ENCODE data around the gene INTS2. TPM values are rescaled to one million over a fixed set of nuclear protein-coding genes. Genes with fewer than 3 reads are reported as not detected.
A peak's percentile ranks its signal among the peaks of the same experiment; 100 is the strongest.

INTS2 gene
- 10.1 and 13.3 TPM in 2 replicates for total RNA-seq

GRCh38 chr17:61927208-61928100 is at the start of gene INTS2:
INTS2 (minus strand) TSS chr17:61927982; CDS start chr17:61926644, 1,338 bp downstream.
- Histone ChIP-seq H3K27me3 (ENCODE audit: control insufficient read depth, insufficient read depth, low read length) (no peaks in the 10 kb centered on the region), H3K36me3 (ENCODE audit: control insufficient read depth, insufficient read depth, low read length) (no peaks in the 10 kb centered on the region), H3K4me3 (ENCODE audit: low read depth, low read length) (peak within 1 kb of the TSS; percentile 83)
- DNase-seq (ENCODE audit: low read depth), result peak; percentile 61
- TF ChIP-seq CTCF (IDR thresholded peaks at IDR 0.05; ENCODE audit: insufficient read depth, low read length, poor library complexity, severe bottlenecking), result no peak

- peaks cover 1% of the 10 kb centered on the region for H3K36me3 ChIP-seq (ENCODE audit: control insufficient read depth, insufficient read depth, low read length)
Observed at GRCh38 chr17:61974115-61974514, 46.3 kb upstream of the INTS2 start.

GRCh38 chr17:61972311-61972710 is 44.5 kb upstream of the INTS2 start:
- no peak for TF ChIP-seq CTCF (IDR thresholded peaks at IDR 0.05; ENCODE audit: insufficient read depth, low read length, poor library complexity, severe bottlenecking)
- no peaks in the 10 kb centered on the region for H3K27me3 ChIP-seq (ENCODE audit: control insufficient read depth, insufficient read depth, low read length)
- no peak for DNase-seq (ENCODE audit: low read depth)
- no peak overlapping the region for H3K4me3 ChIP-seq (ENCODE audit: low read depth, low read length)
- H3K36me3 ChIP-seq (ENCODE audit: control insufficient read depth, insufficient read depth, low read length), result peaks cover 1% of the 10 kb centered on the region

More at GRCh38 chr17:61974115-61974514, 46.3 kb upstream of the INTS2 start:
- Histone ChIP-seq H3K4me3 (ENCODE audit: low read depth, low read length) (no peak overlapping the region), H3K27me3 (ENCODE audit: control insufficient read depth, insufficient read depth, low read length) (no peaks in the 10 kb centered on the region)
- no peak for DNase-seq (ENCODE audit: low read depth)
- no peak for TF ChIP-seq CTCF (IDR thresholded peaks at IDR 0.05; ENCODE audit: insufficient read depth, low read length, poor library complexity, severe bottlenecking)

GRCh38 chr17:61970030-61970429 is 42.2 kb upstream of the INTS2 start:
- H3K36me3 ChIP-seq (ENCODE audit: control insufficient read depth, insufficient read depth, low read length), result peaks cover 2% of the 10 kb centered on the region
- no peaks in the 10 kb centered on the region for H3K27me3 ChIP-seq (ENCODE audit: control insufficient read depth, insufficient read depth, low read length)
- no peak for DNase-seq (ENCODE audit: low read depth)
- no peak for TF ChIP-seq CTCF (IDR thresholded peaks at IDR 0.05; ENCODE audit: insufficient read depth, low read length, poor library complexity, severe bottlenecking)
- H3K4me3 ChIP-seq (ENCODE audit: low read depth, low read length), result no peak overlapping the region

GRCh38 chr17:61968757-61969156 is 41.0 kb upstream of the INTS2 start:
- Histone ChIP-seq H3K27me3 (ENCODE audit: control insufficient read depth, insufficient read depth, low read length) (no peaks in the 10 kb centered on the region), H3K36me3 (ENCODE audit: control insufficient read depth, insufficient read depth, low read length) (peaks cover 1% of the 10 kb centered on the region), H3K4me3 (ENCODE audit: low read depth, low read length) (no peak overlapping the region)
- no peak for TF ChIP-seq CTCF (IDR thresholded peaks at IDR 0.05; ENCODE audit: insufficient read depth, low read length, poor library complexity, severe bottlenecking)
- no peak for DNase-seq (ENCODE audit: low read depth)
